ENCODE measurements around the gene CCNJ.

The CCNJ gene

GRCh38 chr10:96056787-96057186, 13.4 kb downstream of the CCNJ start:
- no peak for DNase-seq

- no peak for DNase-seq
These were observed 17.8 kb downstream of the CCNJ start for GRCh38 chr10:96061232-96061631.

- DNase-seq: no peak
These were observed 29.3 kb downstream of the CCNJ start for GRCh38 chr10:96072674-96073073.

- DNase-seq: peak; percentile 59
These were observed 30.3 kb downstream of the CCNJ start for GRCh38 chr10:96073722-96074121.

GRCh38 chr10:96074776-96075175, 31.4 kb downstream of the CCNJ start:
- peak; percentile 37 for DNase-seq

- DNase-seq: no peak
These were observed 32.6 kb downstream of the CCNJ start for GRCh38 chr10:96075977-96076376.

GRCh38 chr10:96077156-96077555, 33.8 kb downstream of the CCNJ start:
- DNase-seq: no peak

GRCh38 chr10:96082153-96082552, 38.8 kb downstream of the CCNJ start:
- no peak for DNase-seq

- DNase-seq: no peak
These were observed 39.4 kb downstream of the CCNJ start for GRCh38 chr10:96082748-96083147.

GRCh38 chr10:96089116-96089515, 45.7 kb downstream of the CCNJ start:
- DNase-seq: peak; percentile 8

GRCh38 chr10:96089670-96090462, 46.5 kb downstream of the CCNJ start:
- peak; percentile 96 for DNase-seq

- no peak for DNase-seq
These were observed 47.0 kb downstream of the CCNJ start for GRCh38 chr10:96090463-96090800.

GRCh38 chr10:96092999-96093767, 49.8 kb downstream of the CCNJ start:
- no peak for DNase-seq

- no peak for DNase-seq
These were observed 50.6 kb downstream of the CCNJ start for GRCh38 chr10:96093948-96094347.

GRCh38 chr10:96096958-96097357, 53.6 kb downstream of the CCNJ start:
- no peak for DNase-seq

GRCh38 chr10:96097865-96098264, 54.5 kb downstream of the CCNJ start:
- DNase-seq: no peak

- no peak for DNase-seq
These were observed 64.2 kb downstream of the CCNJ start for GRCh38 chr10:96107623-96108038.
